Measurements from ENCODE around the gene TUBAL3.
"Not testable (repeated sequence)": the region's sequence is repeated elsewhere in the genome, so short reads cannot be mapped to it uniquely, and the experiment has no call there.

TUBAL3 gene

GRCh38 chr10:5419466-5420094, 15.0 kb upstream of the TUBAL3 start:
- no peak for DNase-seq

GRCh38 chr10:5418584-5418983, 14.0 kb upstream of the TUBAL3 start:
- DNase-seq, result no peak

- DNase-seq, result peak; percentile 43
These were observed 12.4 kb upstream of the TUBAL3 start for GRCh38 chr10:5416981-5417380.

- DNase-seq, result no peak
These were observed 8.6 kb upstream of the TUBAL3 start for GRCh38 chr10:5413012-5413938.

- DNase-seq, result peak; percentile 93
These were observed 7.8 kb upstream of the TUBAL3 start, which contains the start of gene NET1 for GRCh38 chr10:5412277-5412941. Gene NET1, plus strand, starts transcription at chr10:5412557. Its CDS starts 136 bp downstream, at chr10:5412693.

- DNase-seq, result no peak
These were observed 7.3 kb upstream of the TUBAL3 start for GRCh38 chr10:5411941-5412276.

GRCh38 chr10:5410787-5411186, 6.2 kb upstream of the TUBAL3 start:
- not testable (repeated sequence) for DNase-seq

- DNase-seq, result no peak
These were observed 2.3 kb upstream of the TUBAL3 start for GRCh38 chr10:5406918-5407317.

- DNase-seq, result no peak
These were observed 1.8 kb downstream of the TUBAL3 start for GRCh38 chr10:5402798-5403197.

GRCh38 chr10:5400468-5401240, 4.0 kb downstream of the TUBAL3 start:
- DNase-seq, result no peak

- no peak for DNase-seq
These were observed 5.3 kb downstream of the TUBAL3 start for GRCh38 chr10:5399332-5399731.

- no peak for DNase-seq
These were observed 7.9 kb downstream of the TUBAL3 start for GRCh38 chr10:5396556-5397300.

GRCh38 chr10:5395168-5395567, 9.5 kb downstream of the TUBAL3 start:
- DNase-seq, result no peak

GRCh38 chr10:5393529-5393928, 11.1 kb downstream of the TUBAL3 start:
- no peak for DNase-seq

- no peak for DNase-seq
These were observed 12.8 kb downstream of the TUBAL3 start for GRCh38 chr10:5391790-5392189.

- DNase-seq, result no peak
These were observed 13.9 kb downstream of the TUBAL3 start for GRCh38 chr10:5390607-5391205.

- DNase-seq, result no peak
These were observed 17.5 kb downstream of the TUBAL3 start for GRCh38 chr10:5387169-5387568.

GRCh38 chr10:5385224-5385623, 19.4 kb downstream of the TUBAL3 start:
- DNase-seq, result no peak

- DNase-seq, result no peak
These were observed 23.4 kb downstream of the TUBAL3 start for GRCh38 chr10:5381187-5381586.

GRCh38 chr10:5380395-5380794, 24.2 kb downstream of the TUBAL3 start:
- DNase-seq, result not testable (repeated sequence)

- DNase-seq, result not testable (repeated sequence)
These were observed 25.4 kb downstream of the TUBAL3 start for GRCh38 chr10:5379202-5379601.

- peak; percentile 27 for DNase-seq
These were observed 28.2 kb downstream of the TUBAL3 start for GRCh38 chr10:5376450-5376849.
